Measurements from ENCODE around the gene AP1AR. TPM values are rescaled to one million over a fixed set of nuclear protein-coding genes. Genes with fewer than 3 reads are reported as not detected.

The AP1AR gene, protein sequence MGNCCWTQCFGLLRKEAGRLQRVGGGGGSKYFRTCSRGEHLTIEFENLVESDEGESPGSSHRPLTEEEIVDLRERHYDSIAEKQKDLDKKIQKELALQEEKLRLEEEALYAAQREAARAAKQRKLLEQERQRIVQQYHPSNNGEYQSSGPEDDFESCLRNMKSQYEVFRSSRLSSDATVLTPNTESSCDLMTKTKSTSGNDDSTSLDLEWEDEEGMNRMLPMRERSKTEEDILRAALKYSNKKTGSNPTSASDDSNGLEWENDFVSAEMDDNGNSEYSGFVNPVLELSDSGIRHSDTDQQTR
- 17.8 and 22.6 TPM in 2 replicates for total RNA-seq

GRCh38 chr4:112231779-112232713 lies at the start of gene AP1AR:
Gene AP1AR (plus strand): TSS chr4:112231787. CDS start chr4:112232092, 305 bp downstream.

GRCh38 chr4:112296949-112297880 lies 65.6 kb downstream of the AP1AR start, which contains the start of gene ALPK1:
Gene ALPK1 (plus strand): TSS chr4:112297369.

Other genes starting within 250 kb of the AP1AR start
- 0.65 TPM in 2 replicates for gene FAM241A, start 86.3 kb upstream of the AP1AR start, total RNA-seq
- gene TIFA, start 54.1 kb downstream of the AP1AR start, total RNA-seq = 5.9 and 6.1 TPM in 2 replicates
- 32.6 and 33.2 TPM in 2 replicates for gene ALPK1, start 65.6 kb downstream of the AP1AR start, total RNA-seq